Mucosa of gallbladder (tissue), 1 donor: ENCODE results near the gene ALDH1L2. TPM values are rescaled to one million over a fixed set of nuclear protein-coding genes. Genes with fewer than 3 reads are reported as not detected.

ENCODE experiments used
- DNase-seq: peaks from one replicate; pipeline ENCODE4 v3.0.0-alpha.2; 2020; ENCODE audit warnings: low spot score
- total RNA-seq: library from RNA; stranded (reverse); gene quantifications from one replicate; pipeline ENCODE4 v1.2.1, GENCODE V29; 2021
- donor health status: DM: no; HTN: no; CAD: no.

ALDH1L2 gene
- total RNA-seq, 1 donor from 2014 or later = 5.1 TPM

- DNase-seq = peak; percentile 33
Observed at GRCh38 chr12:105083551-105084105, 630 bp downstream of the ALDH1L2 start.

DNA sequence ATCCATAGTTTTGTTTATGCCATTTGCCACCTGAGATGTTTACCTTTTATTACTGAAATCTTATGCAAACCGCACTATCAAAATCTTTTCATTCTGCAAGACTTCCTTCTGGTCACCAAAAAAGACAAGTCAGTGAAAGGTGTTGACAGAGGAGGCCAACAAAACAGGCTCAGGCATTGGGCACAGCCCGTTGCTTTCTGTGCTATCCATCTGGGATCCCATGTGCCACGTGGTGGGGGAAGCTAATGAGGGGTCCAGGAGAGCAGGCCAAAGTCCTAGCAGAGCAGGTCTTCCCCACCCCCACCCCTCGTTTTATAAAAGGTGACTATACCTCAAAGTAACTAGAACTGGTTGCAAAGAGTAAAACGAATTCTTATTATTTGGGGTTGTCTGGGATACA is 1.2 kb downstream of the ALDH1L2 start:
- no peak for DNase-seq

GRCh38 chr12:105078712-105079570 is 5.3 kb downstream of the ALDH1L2 start:
- no peak for DNase-seq

DNA sequence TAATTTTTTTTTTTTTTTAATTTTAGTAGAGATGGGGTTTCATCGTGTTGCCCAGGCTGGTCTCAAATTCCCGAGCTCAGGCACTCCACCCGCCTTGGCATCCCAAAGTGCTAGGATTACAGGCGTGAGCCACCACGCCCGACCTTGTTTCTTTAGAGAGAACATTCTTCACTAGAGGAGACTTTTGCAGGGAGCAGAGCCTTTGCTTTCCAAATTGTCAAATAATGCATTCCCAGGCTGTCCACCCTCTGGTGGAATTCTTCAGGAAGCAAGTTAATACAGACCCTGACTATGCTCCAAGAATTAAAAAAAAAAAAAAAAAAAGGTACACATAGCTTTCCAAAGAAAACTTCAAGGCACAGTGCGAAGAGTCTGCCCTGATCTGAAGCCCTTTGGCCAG is 6.8 kb downstream of the ALDH1L2 start:
- DNase-seq = no peak

- DNase-seq = no peak
Observed at GRCh38 chr12:105076913-105077312, 7.3 kb downstream of the ALDH1L2 start.

DNA sequence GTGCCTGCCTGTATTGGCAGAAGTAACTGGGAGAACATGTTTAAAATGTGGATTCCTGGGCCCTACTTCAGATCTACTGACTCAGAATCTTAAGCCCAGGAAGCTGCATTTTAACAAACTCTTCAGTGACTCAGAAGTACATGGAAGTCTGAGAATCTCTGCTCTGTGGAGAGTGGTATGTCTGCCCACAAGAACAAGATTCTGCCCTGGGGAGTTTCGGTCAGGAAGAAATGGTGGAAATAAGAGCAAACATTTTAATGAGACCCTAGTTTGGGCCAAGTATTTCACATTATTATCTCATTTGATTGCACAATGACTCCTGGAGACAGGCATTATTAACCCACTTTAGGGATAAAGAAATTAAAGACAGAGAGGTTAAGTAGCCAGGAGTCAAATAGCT is 8.2 kb downstream of the ALDH1L2 start:
- DNase-seq = no peak

DNA sequence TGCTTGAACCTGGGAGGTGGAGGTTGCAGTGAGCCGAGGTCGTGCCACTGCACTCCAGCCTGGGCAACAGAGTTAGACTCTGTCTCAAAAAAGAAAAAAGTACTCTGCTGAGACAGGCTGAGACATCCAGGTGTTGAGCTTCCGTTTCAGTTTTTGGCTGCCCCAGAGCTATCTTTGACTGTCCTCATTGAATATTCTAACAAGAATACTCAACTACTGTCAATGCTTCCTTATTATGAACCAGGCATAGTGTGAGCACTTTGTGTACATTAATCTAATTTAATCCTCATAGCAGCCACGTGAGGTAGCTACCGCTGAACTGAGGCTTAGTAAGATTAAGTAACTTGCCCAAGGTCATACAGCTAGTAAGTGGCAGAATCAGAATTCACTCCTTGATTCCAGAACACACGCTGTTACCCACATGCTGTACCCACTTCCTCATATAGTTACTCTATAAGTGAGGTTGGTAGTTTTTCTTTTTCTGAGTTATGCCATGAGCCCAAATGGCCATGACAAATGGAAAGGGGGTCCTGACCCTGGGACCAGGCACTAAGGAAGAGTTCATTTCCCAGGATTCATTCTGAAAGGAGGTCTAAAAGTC is 11.3 kb downstream of the ALDH1L2 start:
- no peak for DNase-seq

GRCh38 chr12:105071981-105072380 is 12.3 kb downstream of the ALDH1L2 start:
- DNase-seq = no peak

- no peak for DNase-seq
Observed at GRCh38 chr12:105069936-105070702, 14.1 kb downstream of the ALDH1L2 start.

DNA sequence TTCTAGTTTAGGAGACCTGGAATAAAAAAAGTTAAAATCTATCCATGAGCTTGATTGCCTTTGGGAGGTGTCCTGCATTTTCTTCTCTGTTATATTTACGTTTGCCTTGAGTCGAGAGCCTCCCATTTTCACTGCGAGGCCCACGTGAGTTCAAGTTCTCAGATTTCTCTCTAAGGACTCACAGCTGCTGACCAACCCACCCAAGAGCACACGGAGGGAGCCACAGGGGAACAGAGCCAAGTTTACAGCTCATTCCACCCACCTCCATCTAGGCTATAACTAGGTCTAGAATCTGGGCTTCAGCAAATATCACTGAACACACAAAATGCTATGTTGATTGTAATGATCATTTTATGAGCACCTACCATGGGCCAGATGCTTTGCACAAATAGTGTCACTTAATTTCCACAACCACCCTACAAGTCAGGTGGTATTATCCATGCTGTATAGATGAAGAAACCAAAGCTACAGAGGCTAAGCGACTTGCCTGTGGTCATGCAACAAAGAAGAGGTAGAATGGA is 16.7 kb downstream of the ALDH1L2 start:
- no peak for DNase-seq

- DNase-seq = no peak
Observed at GRCh38 chr12:105064564-105065178, 19.6 kb downstream of the ALDH1L2 start.

DNA sequence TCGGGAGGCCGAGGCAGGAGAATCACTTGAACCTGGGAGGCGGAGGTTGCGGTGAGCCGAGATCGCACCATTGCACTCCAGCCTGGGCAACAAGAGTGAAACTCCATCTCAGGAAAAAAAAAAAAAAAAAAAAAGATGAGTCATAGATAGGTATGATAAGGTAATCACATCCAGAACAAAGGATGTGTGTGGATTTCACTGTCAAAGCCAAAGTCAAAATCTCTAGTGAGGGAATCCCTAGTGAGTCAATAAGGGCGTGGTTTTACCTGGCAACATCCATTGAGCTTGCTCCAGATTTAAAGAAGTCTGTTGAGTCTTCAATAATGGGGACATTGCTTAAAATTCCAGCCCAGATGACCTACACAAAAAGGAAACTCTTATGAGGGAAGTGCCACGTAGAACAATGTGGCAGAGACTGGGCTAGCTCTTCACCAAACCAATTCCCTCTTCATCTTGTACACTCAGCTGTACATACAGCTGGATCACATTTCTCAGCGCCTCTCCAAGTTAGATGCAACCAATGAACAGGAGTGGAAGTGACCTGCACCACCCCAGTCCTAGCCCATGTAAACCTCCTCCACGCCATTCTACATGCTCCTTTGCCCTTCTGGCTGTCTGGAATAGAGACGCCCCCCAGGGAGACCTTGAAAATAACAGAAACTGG is 23.4 kb downstream of the ALDH1L2 start:
- DNase-seq = no peak

- DNase-seq = no peak
Observed at GRCh38 chr12:105057174-105057573, 27.1 kb downstream of the ALDH1L2 start.

DNA sequence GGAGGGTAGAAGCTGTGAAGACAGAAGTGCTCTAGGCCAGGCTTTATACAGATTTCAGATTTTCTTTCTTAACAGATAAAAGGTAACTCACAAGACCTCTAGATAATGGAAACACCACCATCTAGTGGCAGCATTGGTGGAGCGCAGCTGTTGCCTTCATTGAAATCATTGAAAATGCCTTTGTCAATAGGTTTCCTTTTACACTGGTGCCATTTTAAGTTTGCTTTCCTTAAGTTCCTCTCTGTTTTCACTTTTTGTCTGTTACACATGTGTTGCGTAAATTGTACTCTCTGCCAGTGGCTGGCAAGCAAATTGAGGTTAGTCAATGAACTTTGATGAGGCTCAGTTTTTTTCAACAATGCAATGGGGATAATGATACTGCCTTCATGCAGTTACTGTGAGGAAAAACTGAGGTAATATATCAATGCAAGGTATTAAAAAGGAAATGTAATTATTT is 31.1 kb downstream of the ALDH1L2 start:
- DNase-seq = peak; percentile 82

GRCh38 chr12:105051981-105052380 is 32.3 kb downstream of the ALDH1L2 start:
- no peak for DNase-seq

GRCh38 chr12:105048315-105048714 is 35.9 kb downstream of the ALDH1L2 start:
- no peak for DNase-seq

DNA sequence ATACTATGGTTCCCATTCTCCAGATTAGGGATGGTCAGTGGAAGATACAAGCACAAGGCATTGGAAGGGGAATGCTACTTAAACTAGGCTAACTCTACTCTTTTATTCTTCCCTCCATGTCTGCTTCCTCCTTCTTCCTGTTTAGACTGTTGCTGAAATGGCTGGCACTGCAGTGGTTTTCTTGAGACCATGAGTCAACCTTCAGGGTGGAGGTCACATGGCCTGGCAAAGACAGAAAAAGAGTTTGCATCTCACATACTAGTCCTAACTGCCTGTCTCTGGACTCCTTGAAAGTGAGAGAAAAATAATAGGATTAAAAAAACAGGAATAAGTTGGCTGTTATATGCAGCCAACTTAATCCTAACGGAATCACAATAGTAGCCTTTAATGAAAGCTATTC is 37.0 kb downstream of the ALDH1L2 start:
- DNase-seq = no peak

GRCh38 chr12:105041186-105041585 is 43.1 kb downstream of the ALDH1L2 start:
- DNase-seq = no peak

DNA sequence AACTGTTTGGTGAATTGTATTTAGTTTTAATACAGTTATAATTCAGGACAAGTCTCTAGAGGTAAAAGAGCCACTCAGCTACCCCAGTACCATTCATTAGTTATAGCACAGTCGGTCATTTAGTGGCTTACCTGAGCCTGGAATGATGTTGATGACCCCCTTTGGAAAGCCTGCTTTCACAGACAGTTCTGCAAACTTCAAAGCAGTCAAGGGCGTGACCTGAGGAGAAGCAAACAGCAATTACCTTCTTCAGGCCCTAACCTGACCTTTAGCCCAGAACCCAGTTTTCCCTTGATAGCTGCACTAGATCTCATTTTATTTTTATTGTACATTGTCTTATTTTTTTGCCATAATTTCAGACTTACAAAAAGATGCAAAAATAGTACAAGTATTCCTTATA is 43.8 kb downstream of the ALDH1L2 start:
- no peak for DNase-seq

DNA sequence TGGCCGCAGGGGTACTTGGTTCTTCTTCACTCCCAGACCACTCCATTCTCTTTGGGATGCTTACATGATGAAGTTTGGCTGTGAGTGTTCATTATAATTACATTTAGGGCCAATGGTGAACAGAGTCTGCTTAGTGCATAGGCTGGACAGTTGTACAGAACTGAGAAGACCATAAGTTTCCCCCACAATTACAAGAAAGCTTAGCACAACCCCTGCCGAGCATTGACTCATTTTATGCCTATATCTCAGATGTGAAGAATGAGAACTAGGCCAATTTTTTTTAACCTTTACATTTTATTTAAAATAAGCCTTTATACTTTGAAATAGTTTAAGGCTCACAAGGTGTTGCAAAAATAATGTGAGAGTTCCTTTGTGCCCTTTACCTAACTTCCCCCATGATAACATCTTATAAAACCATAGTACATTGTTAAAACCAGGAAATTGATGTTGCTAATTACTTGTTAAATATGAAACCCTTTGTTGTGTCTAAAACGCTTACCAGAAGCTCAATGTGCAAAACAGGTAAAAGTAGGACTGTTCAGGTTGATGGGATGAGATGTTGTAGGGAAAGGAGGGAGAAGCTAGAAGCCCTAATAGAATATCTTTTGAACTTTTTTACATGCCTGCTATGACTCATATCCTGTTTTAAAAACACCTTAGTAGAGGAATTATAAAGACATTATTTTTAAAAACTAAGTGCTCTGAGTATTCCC is 47.2 kb downstream of the ALDH1L2 start:
- no peak for DNase-seq
